Caco-2 (cell line): ENCODE results near the gene ERC2. TPM values are rescaled to one million over a fixed set of nuclear protein-coding genes. Genes with fewer than 3 reads are reported as not detected.

Source experiments
- BruUV-seq: library from RNA; stranded (reverse); fragments of 400-500 nt; replicated peaks from 2 replicates; lab custom pipeline; 2021; lab: Mats Ljungman, UMichigan
- CTCF ChIA-PET: fragments of 300-600 bp; sonication (Branson Sonifier 250); formaldehyde crosslinking; loops from one replicate; lab custom pipeline; 2022; ENCODE audit warnings: antibody characterized with exemption; lab: Charles Lee
- POLR2A ChIA-PET: fragments of 300-600 bp; sonication (Branson Sonifier 250); formaldehyde crosslinking; loops from one replicate; lab custom pipeline; 2022; ENCODE audit warnings: antibody characterized with exemption; lab: Charles Lee
- DNase-seq, 2 experiments: peaks; one replicate each; pipeline versions ENCODE4 v3.0.0 to v3.0.0-alpha.2; 2020 to 2022
- H3K27me3 ChIP-seq: replicated peaks from 2 replicates; pipeline ENCODE4 v1.6.0; 2011; ENCODE audit warnings: low read length; ENCODE audit not compliant: control insufficient read depth, insufficient read depth
- H3K36me3 ChIP-seq: 2 replicates; pipeline ENCODE4 v1.5.1; 2011; ENCODE audit warnings: low read length; ENCODE audit not compliant: control insufficient read depth, insufficient read depth
- H3K4me1 ChIP-seq: fragments of 250-450 bp; sonication (Bioruptor Pico); 2 replicates; pipeline ENCODE4 v1.5.1; 2020; ENCODE audit warnings: mild to moderate bottlenecking
- H3K4me3 ChIP-seq: 2 replicates; pipeline ENCODE4 v1.5.1; 2011; ENCODE audit warnings: low read depth, mild to moderate bottlenecking, control low read depth, low read length
- H3K9me3 ChIP-seq: fragments of 250-450 bp; sonication (Bioruptor Pico); 2 replicates; pipeline ENCODE4 v1.5.1; 2020; ENCODE audit warnings: mild to moderate bottlenecking, moderate library complexity
- H3K27ac Mint-ChIP-seq: one replicate; pipeline ENCODE4 v1.8.0; 2022; ENCODE audit warnings: mixed read lengths; ENCODE audit not compliant: unreplicated experiment
- H3K27me3 Mint-ChIP-seq: one replicate; pipeline ENCODE4 v1.8.0; 2022; ENCODE audit warnings: mixed read lengths; ENCODE audit not compliant: insufficient read depth, unreplicated experiment
- H3K36me3 Mint-ChIP-seq: one replicate; pipeline ENCODE4 v1.8.0; 2022; ENCODE audit warnings: mild to moderate bottlenecking, mixed read lengths; ENCODE audit not compliant: insufficient read depth, unreplicated experiment
- H3K4me1 Mint-ChIP-seq: one replicate; pipeline ENCODE4 v1.8.0; 2022; ENCODE audit warnings: low read depth, mixed read lengths; ENCODE audit not compliant: unreplicated experiment
- H3K4me3 Mint-ChIP-seq: one replicate; pipeline ENCODE4 v1.8.0; 2022; ENCODE audit warnings: mild to moderate bottlenecking, moderate library complexity, mixed read lengths; ENCODE audit not compliant: unreplicated experiment
- H3K9me3 Mint-ChIP-seq: one replicate; pipeline ENCODE4 v1.8.0; 2022; ENCODE audit warnings: mixed read lengths; ENCODE audit not compliant: unreplicated experiment
- CTCF ChIP-seq, 2 experiments: fragments of 200-600 bp in 1 of 2; IDR thresholded peaks; 1 replicate in 1 of 2; 2 replicates in 1 of 2; pipeline versions ENCODE4 v1.5.1 to v1.8.0; 2011 to 2022; ENCODE audit warnings: antibody characterized with exemption in 1 of 2, control low read depth in 1 of 2, inconsistent platforms in 1 of 2, low read depth in 1 of 2, low read length in 1 of 2, mild to moderate bottlenecking in 1 of 2, moderate library complexity in 1 of 2; ENCODE audit not compliant: insufficient read depth in 1 of 2, severe bottlenecking in 1 of 2, unreplicated experiment in 1 of 2
- intact Hi-C: fragments of 100-400 bp; cut with micrococcal nuclease; formaldehyde crosslinking; loops from one replicate; pipeline ENCODE4 v1.10.0; 2022; ENCODE audit not compliant: unreplicated experiment
- total RNA-seq: library from RNA; stranded (reverse); gene quantifications from 2 replicates; pipeline ENCODE4 v1.2.3, GENCODE V29; 2022

Gene ERC2
- total RNA-seq, 1 experiment from 2014 or later, result 0.54 TPM

GRCh38 chr3:55604846-55605245 is 863.4 kb downstream of the ERC2 start:
- H3K9me3 ChIP-seq, result no peaks in the 10 kb centered on the region
- H3K36me3 Mint-ChIP-seq, result no peaks in the 10 kb centered on the region
- ChIA-PET CTCF (no interaction called here), POLR2A (no interaction called here)
- H3K27ac Mint-ChIP-seq, result no peak overlapping the region
- H3K4me3 ChIP-seq, result no peak overlapping the region
- intact Hi-C loops, result no loop called here
- no peaks in the 10 kb centered on the region for H3K27me3 ChIP-seq
- H3K9me3 Mint-ChIP-seq, result no peaks in the 10 kb centered on the region
- no peak for DNase-seq
- H3K36me3 ChIP-seq, result no peaks in the 10 kb centered on the region
- no peaks in the 10 kb centered on the region for H3K27me3 Mint-ChIP-seq
- H3K4me3 Mint-ChIP-seq, result no peak overlapping the region
- no TSS peak for BruUV-seq
- no peaks in the 10 kb centered on the region for H3K4me1 Mint-ChIP-seq
- H3K4me1 ChIP-seq, result no peaks in the 10 kb centered on the region
- TF ChIP-seq CTCF (IDR thresholded peaks at IDR 0.05; ENCODE audit: insufficient read depth in 1 of 2, low read depth in 1 of 2, low read length in 1 of 2, severe bottlenecking in 1 of 2, unreplicated experiment in 1 of 2), result no peak

GRCh38 chr3:55604402-55604801 is 863.9 kb downstream of the ERC2 start:
- Histone ChIP-seq H3K27me3 (no peaks in the 10 kb centered on the region), H3K36me3 (no peaks in the 10 kb centered on the region), H3K4me3 (no peak overlapping the region), H3K9me3 (no peaks in the 10 kb centered on the region), H3K4me1 (no peaks in the 10 kb centered on the region)
- Mint-ChIP-seq H3K9me3 (no peaks in the 10 kb centered on the region), H3K27ac (no peak overlapping the region), H3K4me1 (no peaks in the 10 kb centered on the region), H3K36me3 (no peaks in the 10 kb centered on the region), H3K4me3 (no peak overlapping the region), H3K27me3 (no peaks in the 10 kb centered on the region)
- CTCF ChIA-PET, result no interaction called here
- BruUV-seq, result no TSS peak
- no peak for DNase-seq
- intact Hi-C loops, result no loop called here
- no peak for TF ChIP-seq CTCF (IDR thresholded peaks at IDR 0.05; ENCODE audit: insufficient read depth in 1 of 2, low read depth in 1 of 2, low read length in 1 of 2, severe bottlenecking in 1 of 2, unreplicated experiment in 1 of 2)
- POLR2A ChIA-PET, result no interaction called here

DNA sequence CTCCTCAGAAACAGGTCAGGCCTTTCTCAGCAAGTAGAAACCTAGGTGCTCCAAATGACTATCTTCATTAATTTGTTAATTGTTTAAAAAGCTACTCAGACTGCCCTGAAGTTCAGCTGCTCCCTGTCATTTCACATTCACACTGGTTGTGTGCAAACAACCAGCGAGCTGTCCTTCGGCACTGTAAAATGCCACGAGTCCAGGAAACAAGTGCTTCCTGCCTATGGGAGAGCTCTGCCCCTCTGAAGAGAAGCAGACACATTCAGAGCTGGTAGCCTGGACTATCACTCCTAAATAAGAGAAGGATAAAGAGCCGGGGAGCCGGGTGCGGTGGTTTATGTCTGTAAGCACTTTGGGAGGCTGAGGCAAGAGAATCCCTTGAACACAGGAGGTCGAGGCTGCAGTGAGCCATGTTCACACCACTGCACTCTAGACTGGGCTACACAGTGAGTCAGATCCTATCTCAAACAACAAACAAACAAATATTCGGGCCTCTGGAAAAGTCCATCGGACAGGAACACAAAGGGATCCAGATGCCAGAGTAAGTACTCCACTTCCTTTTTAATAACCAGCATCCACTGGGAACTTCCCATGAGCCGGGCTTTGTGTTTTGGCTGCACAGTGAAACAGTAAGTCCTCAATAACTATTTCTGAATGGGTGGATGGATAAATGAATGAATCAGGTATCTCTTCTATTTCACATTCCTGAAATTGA is 866.7 kb downstream of the ERC2 start:
- ChIA-PET CTCF (no interaction called here), POLR2A (no interaction called here)
- Mint-ChIP-seq H3K4me3 (no peak overlapping the region), H3K27ac (no peak overlapping the region), H3K9me3 (no peaks in the 10 kb centered on the region), H3K27me3 (no peaks in the 10 kb centered on the region), H3K36me3 (no peaks in the 10 kb centered on the region), H3K4me1 (no peaks in the 10 kb centered on the region)
- no peak overlapping the region for H3K4me3 ChIP-seq
- DNase-seq, result no peak
- BruUV-seq, result no TSS peak
- no peaks in the 10 kb centered on the region for H3K36me3 ChIP-seq
- no peaks in the 10 kb centered on the region for H3K27me3 ChIP-seq
- no peak for TF ChIP-seq CTCF (IDR thresholded peaks at IDR 0.05; ENCODE audit: insufficient read depth in 1 of 2, low read depth in 1 of 2, low read length in 1 of 2, severe bottlenecking in 1 of 2, unreplicated experiment in 1 of 2)
- intact Hi-C loops, result no loop called here
- no peaks in the 10 kb centered on the region for H3K4me1 ChIP-seq
- H3K9me3 ChIP-seq, result no peaks in the 10 kb centered on the region
